Heart left ventricle (tissue), 16 donors: Measurements from ENCODE around the gene DDX21. TPM values are rescaled to one million over a fixed set of nuclear protein-coding genes. Genes with fewer than 3 reads are reported as not detected.

Source experiments
- ATAC-seq, 4 donors: fragments of 200-7000 bp; cut with Tn5 transposase; one replicate each; pipeline ENCODE4 v1.9.1; 2020 to 2022; ENCODE audit warnings: moderate library complexity in 4 of 4, mild to moderate bottlenecking in 3 of 4, moderate number of reproducible peaks in 1 of 4
- DNase-seq, 5 donors: peaks; one replicate each; pipeline ENCODE4 v3.0.0-alpha.2; 2020
- H3K27ac ChIP-seq, 12 donors: fragments of 200-600 bp; sonication (generic) in 4 of 12; one replicate each; pipeline versions ENCODE4 v1.5.0 to v1.8.0; 2016 to 2022; ENCODE audit warnings: mild to moderate bottlenecking in 2 of 12
- H3K27me3 ChIP-seq, 9 donors: fragments of 200-600 bp; sonication (generic) in 2 of 9; one replicate each; pipeline versions ENCODE4 v1.5.1 to v1.8.0; 2016 to 2022; ENCODE audit warnings: mild to moderate bottlenecking in 3 of 9
- H3K36me3 ChIP-seq, 9 donors: fragments of 200-600 bp; sonication (generic) in 2 of 9; one replicate each; pipeline versions ENCODE4 v1.5.0 to v1.8.0; 2018 to 2022; ENCODE audit warnings: mild to moderate bottlenecking in 2 of 9
- H3K4me1 ChIP-seq, 12 donors: fragments of 200-600 bp; sonication (generic) in 4 of 12; one replicate each; pipeline versions ENCODE4 v1.5.0 to v1.8.0; 2016 to 2022; ENCODE audit warnings: mild to moderate bottlenecking in 3 of 12
- H3K4me3 ChIP-seq, 12 donors: fragments of 200-600 bp; sonication (generic) in 4 of 12; one replicate each; pipeline versions ENCODE4 v1.5.0 to v1.8.0; 2017 to 2022; ENCODE audit warnings: mild to moderate bottlenecking in 9 of 12, moderate library complexity in 4 of 12
- H3K9me3 ChIP-seq, 12 donors: fragments of 200-600 bp; sonication (generic) in 4 of 12; one replicate each; pipeline versions ENCODE4 v1.5.0 to v1.8.0; 2016 to 2022; ENCODE audit warnings: mild to moderate bottlenecking in 1 of 12
- CTCF ChIP-seq, 12 donors: fragments of 200-600 bp; sonication (generic) in 4 of 12; IDR thresholded peaks; one replicate each; pipeline versions ENCODE4 v1.5.0 to v1.8.0; 2018 to 2022; ENCODE audit warnings: antibody characterized with exemption in 12 of 12, mild to moderate bottlenecking in 5 of 12
- POLR2A ChIP-seq, 2 donors: fragments of 450-650 bp; IDR thresholded peaks; one replicate each; pipeline ENCODE4 v1.6.1; 2017; ENCODE audit warnings: antibody characterized with exemption in 2 of 2, mild to moderate bottlenecking in 2 of 2, moderate library complexity in 2 of 2
- WGBS, 4 donors: extraction: QIAGEN DNeasy Blood & Tissue Kit in 2 of 4; methylation state at CpG; one replicate each; pipeline versions ENCODE4 v1.1.5 to v1.1.7; 2013 to 2018; 5-methylcytosine and 5-hydroxymethylcytosine counted together
- intact Hi-C, 10 donors: fragments of 100-400 bp; cut with DNase I; formaldehyde crosslinking; loops; one replicate each; pipeline versions ENCODE4 v1.11.1 to v1.14.2; 2022
- polyA plus RNA-seq, 2 donors: library from polyadenylated mRNA; stranded (reverse); fragments of 200-250 nt; gene quantifications; one replicate each; pipeline ENCODE4 v1.2.3, GENCODE V29; 2013
- total RNA-seq, 9 donors: library from RNA; depleted of rRNA in 2 of 9; stranded (reverse); fragments of >200 nt in 2 of 9; fragmentation: NEBNext Ultra II Directional in 3 of 9; extraction: Animal tissue kit (Norgen Biotek cat#: 25700) in 3 of 9; gene quantifications; one replicate each; pipeline versions ENCODE4 v1.1.0 to v1.2.4, GENCODE V29; 2016 to 2023
- donor health status: ischemic (EF 13 %, LVEDD 7.1; RV severe dilation, severe dysfunction).
- donor health status: healthy with polysubstance abuse.
- donor health status: DM: no; HTN: yes; CAD: no.
- donor health status: DM: no; HTN: no; CAD: no.
- donor health status: ischemic (EF 25% LVEDD 6.9; RV normal size, moderate dysfunction).
- donor health status: ischemic (EF 25% LVEDD 5.7; RV mildly dilated, moderate dysfunction).
- donor health status: healthy.
- donor health status: DM: yes; HTN: yes; CAD: no.
- donor health status: ischemic (EF 35%, LVEDD 5.7; RV mildly dilated, moderate dysfunction).
- donor health status: nonischemic (EF 11% LVEDD 7.7; RV severe dilation, severe dysfunction).
- donor health status: DM: yes; HTN: yes; CAD: no.
- donor health status: PGD.
- donor health status: ischemic (EF 29% LVEDD 5.4; RV normal size, mild dysfunction).
- donor health status: nonischemic (EF 23%, LVEDD 6.1; RV moderate dilation, normal function).

The DDX21 gene
- total and polyA plus RNA-seq, 11 donors: 8.0 to 40.2 (median 26.2) TPM

- peak overlapping the region in 1 of 12 donors; percentile 30 for H3K27ac ChIP-seq
- DNase-seq (no peak), ATAC-seq (peak in 2 of 4 donors; percentile 34 to 54)
- intact Hi-C loops: loop anchor here (1.0 to 10.0 kb wide), 8 partner anchors 42 to 180 kb away; partner anchors contain the start of genes VPS26A (in 2 of the 10) and SUPV3L1 (in 1 of the 10)
- TF ChIP-seq POLR2A (IDR thresholded peaks at IDR 0.05) (no peak), CTCF (IDR thresholded peaks at IDR 0.05) (peak; percentile 26 to 72 (median 58))
- H3K9me3 ChIP-seq: no peaks in the 10 kb centered on the region
- peaks cover 0 to 88% (median 68%) of the 10 kb centered on the region in 9 donors for H3K36me3 ChIP-seq
- WGBS, 4 donors: 12 to 33% (median 23%) methylated on average over 1 of the region's 1 CpG
- H3K27me3 ChIP-seq: no peaks in the 10 kb centered on the region
- no peak overlapping the region for H3K4me3 ChIP-seq
- H3K4me1 ChIP-seq: peaks cover 0 to 5% (median 0%) of the 10 kb centered on the region in 12 donors
These were observed 48.9 kb downstream of the DDX21 start for GRCh38 chr10:69004821-69005220.

- no peak overlapping the region for H3K4me3 ChIP-seq
- 85 to 95% (median 95%) methylated on average over 6 of the region's 6 CpGs for WGBS, 4 donors
- no peak for TF ChIP-seq POLR2A (IDR thresholded peaks at IDR 0.05)
- no peak for TF ChIP-seq CTCF (IDR thresholded peaks at IDR 0.05)
- H3K9me3 ChIP-seq: no peaks in the 10 kb centered on the region
- ATAC-seq (no peak), DNase-seq (no peak)
- intact Hi-C loops: loop anchor here in 9 of 10 donors (1.0 to 10.0 kb wide), 7 partner anchors 41 to 179 kb away; partner anchors contain the start of genes SUPV3L1 (in 1 of the 9) and VPS26A (in 1 of the 9)
- peak overlapping the region in 1 of 12 donors; percentile 14 for H3K27ac ChIP-seq
- no peaks in the 10 kb centered on the region for H3K27me3 ChIP-seq
- H3K36me3 ChIP-seq: peaks cover 0 to 88% (median 67%) of the 10 kb centered on the region in 9 donors
- H3K4me1 ChIP-seq: peaks cover 0 to 5% (median 0%) of the 10 kb centered on the region in 12 donors
These were observed 49.9 kb downstream of the DDX21 start for GRCh38 chr10:69005704-69006485.

GRCh38 chr10:69007260-69007659 lies 51.3 kb downstream of the DDX21 start:
- WGBS, 4 donors: 84 to 90% (median 85%) methylated on average over 3 of the region's 3 CpGs
- Histone ChIP-seq H3K36me3 (peaks cover 0 to 88% (median 68%) of the 10 kb centered on the region in 9 donors), H3K4me3 (no peak overlapping the region), H3K9me3 (no peaks in the 10 kb centered on the region), H3K4me1 (peaks cover 0 to 5% (median 0%) of the 10 kb centered on the region in 12 donors), H3K27ac (no peak overlapping the region), H3K27me3 (no peaks in the 10 kb centered on the region)
- intact Hi-C loops: loop anchor here in 6 of 10 donors (5.0 to 10.0 kb wide), 5 partner anchors 40 to 178 kb away; partner anchors contain the start of genes SUPV3L1 (in 1 of the 6) and VPS26A (in 1 of the 6)
- TF ChIP-seq POLR2A (IDR thresholded peaks at IDR 0.05) (no peak), CTCF (IDR thresholded peaks at IDR 0.05) (peak in 2 of 12 donors; percentile 7 to 11)
- DNase-seq (no peak), ATAC-seq (no peak)

- TF ChIP-seq POLR2A (IDR thresholded peaks at IDR 0.05): no peak
- intact Hi-C loops: loop anchor here in 6 of 10 donors (5.0 to 10.0 kb wide), 5 partner anchors 38 to 175 kb away; partner anchors contain the start of genes SUPV3L1 (in 1 of the 6) and VPS26A (in 1 of the 6)
These were observed 53.4 kb downstream of the DDX21 start for GRCh38 chr10:69009360-69009759.

More at GRCh38 chr10:69009360-69009759, 53.4 kb downstream of the DDX21 start:
- Histone ChIP-seq H3K36me3 (peaks cover 0 to 94% (median 80%) of the 10 kb centered on the region in 9 donors), H3K27ac (no peak overlapping the region), H3K9me3 (no peaks in the 10 kb centered on the region), H3K27me3 (no peaks in the 10 kb centered on the region), H3K4me1 (peaks cover 0 to 8% (median 0%) of the 10 kb centered on the region in 12 donors), H3K4me3 (no peak overlapping the region)
- no peak for DNase-seq
- 71 to 82% (median 77%) methylated on average over 2 of the region's 2 CpGs for WGBS, 4 donors
- ATAC-seq: no peak
